SKM-1 treated with dmso at 0.1 percent for 144 hours (cell line): ENCODE measurements around the gene GRIP2.

Source experiments
- DNase-seq: peaks from one replicate; lab custom pipeline; 2025; ENCODE audit not compliant: unreplicated experiment; lab: John Stamatoyannopoulos, UW

The GRIP2 gene

GRCh38 chr3:14539742-14540491 is at the start of gene GRIP2:
GRIP2 (minus strand) TSS chr3:14540342; CDS start chr3:14540308, 34 bp downstream.
- DNase-seq: no peak

- no peak for DNase-seq
Observed at GRCh38 chr3:14588425-14589112, 48.4 kb upstream of the GRIP2 start.

- DNase-seq: no peak
Observed at GRCh38 chr3:14587740-14588360, 47.7 kb upstream of the GRIP2 start.

GRCh38 chr3:14586611-14587010 is 46.5 kb upstream of the GRIP2 start:
- DNase-seq: no peak

- DNase-seq: no peak
Observed at GRCh38 chr3:14583548-14584091, 43.5 kb upstream of the GRIP2 start.

- DNase-seq: no peak
Observed at GRCh38 chr3:14582045-14582410, 41.9 kb upstream of the GRIP2 start.

- no peak for DNase-seq
Observed at GRCh38 chr3:14581334-14582044, 41.3 kb upstream of the GRIP2 start.

- DNase-seq: no peak
Observed at GRCh38 chr3:14577897-14578296, 37.8 kb upstream of the GRIP2 start.

- no peak for DNase-seq
Observed at GRCh38 chr3:14576163-14576562, 36.0 kb upstream of the GRIP2 start.

GRCh38 chr3:14574183-14574582 is 34.0 kb upstream of the GRIP2 start:
- DNase-seq: no peak

GRCh38 chr3:14573706-14574105 is 33.6 kb upstream of the GRIP2 start:
- no peak for DNase-seq

GRCh38 chr3:14570864-14571263 is 30.7 kb upstream of the GRIP2 start:
- DNase-seq: no peak

GRCh38 chr3:14570089-14570488 is 29.9 kb upstream of the GRIP2 start:
- DNase-seq: no peak

- no peak for DNase-seq
Observed at GRCh38 chr3:14569474-14570000, 29.4 kb upstream of the GRIP2 start.

- DNase-seq: no peak
Observed at GRCh38 chr3:14568269-14568668, 28.1 kb upstream of the GRIP2 start.

GRCh38 chr3:14566812-14567211 is 26.7 kb upstream of the GRIP2 start:
- DNase-seq: no peak

GRCh38 chr3:14565868-14566588 is 25.9 kb upstream of the GRIP2 start:
- DNase-seq: no peak

GRCh38 chr3:14564741-14565140 is 24.6 kb upstream of the GRIP2 start:
- DNase-seq: no peak

- no peak for DNase-seq
Observed at GRCh38 chr3:14563946-14564539, 23.9 kb upstream of the GRIP2 start.
